Activated CD8-positive, alpha-beta T cell treated with anti-CD3 and anti-CD28 coated beads for 36 hours (primary cell): ENCODE data around the gene ASTN2. TPM values are rescaled to one million over a fixed set of nuclear protein-coding genes. Genes with fewer than 3 reads are reported as not detected.

ENCODE experiments used
- ATAC-seq: fragments of 200-7000 bp; cut with Tn5 transposase; one replicate; pipeline ENCODE4 v1.10.0; 2021; ENCODE audit warnings: mild to moderate bottlenecking, moderate library complexity
- CTCF ChIA-PET: fragments of 350-600 bp; sonication (Branson Sonifier 250); formaldehyde crosslinking; loops from one replicate; lab custom pipeline; 2021; ENCODE audit warnings: antibody characterized with exemption; lab: Charles Lee
- POLR2A ChIA-PET: fragments of 350-600 bp; sonication (Branson Sonifier 250); formaldehyde crosslinking; loops from one replicate; lab custom pipeline; 2021; ENCODE audit warnings: antibody characterized with exemption; lab: Charles Lee
- DNase-seq: peaks from one replicate; pipeline ENCODE4 v3.0.0-alpha.2; 2020
- H3K27ac Mint-ChIP-seq: one replicate; pipeline ENCODE4 v1.8.0; 2021; ENCODE audit warnings: mild to moderate bottlenecking, mixed read lengths
- H3K27me3 Mint-ChIP-seq: one replicate; pipeline ENCODE4 v1.8.0; 2021; ENCODE audit warnings: mixed read lengths
- H3K36me3 Mint-ChIP-seq: one replicate; pipeline ENCODE4 v1.8.0; 2021; ENCODE audit warnings: low read depth, mixed read lengths
- H3K4me1 Mint-ChIP-seq: one replicate; pipeline ENCODE4 v1.8.0; 2021; ENCODE audit warnings: low read depth, mixed read lengths
- H3K4me3 Mint-ChIP-seq: one replicate; pipeline ENCODE4 v1.8.0; 2021; ENCODE audit warnings: mild to moderate bottlenecking, moderate library complexity, mixed read lengths
- H3K9me3 Mint-ChIP-seq: one replicate; pipeline ENCODE4 v1.8.0; 2021; ENCODE audit warnings: mixed read lengths
- intact Hi-C: fragments of 100-400 bp; cut with micrococcal nuclease; formaldehyde crosslinking; loops from one replicate; pipeline ENCODE4 v1.10.0; 2022
- total RNA-seq, 2 experiments: library from RNA; stranded (reverse); gene quantifications; one replicate each; pipeline ENCODE4 v1.2.3, GENCODE V29; 2021
- TF ChIP-seq, protein P1 (sequence below): fragments of 200-600 bp; IDR thresholded peaks from one replicate; pipeline ENCODE4 v1.8.0; 2022; ENCODE audit warnings: antibody characterized with exemption, mild to moderate bottlenecking

Gene ASTN2
- total RNA-seq, 2 experiments from 2014 or later, result 5.2 to 5.7 TPM

DNA sequence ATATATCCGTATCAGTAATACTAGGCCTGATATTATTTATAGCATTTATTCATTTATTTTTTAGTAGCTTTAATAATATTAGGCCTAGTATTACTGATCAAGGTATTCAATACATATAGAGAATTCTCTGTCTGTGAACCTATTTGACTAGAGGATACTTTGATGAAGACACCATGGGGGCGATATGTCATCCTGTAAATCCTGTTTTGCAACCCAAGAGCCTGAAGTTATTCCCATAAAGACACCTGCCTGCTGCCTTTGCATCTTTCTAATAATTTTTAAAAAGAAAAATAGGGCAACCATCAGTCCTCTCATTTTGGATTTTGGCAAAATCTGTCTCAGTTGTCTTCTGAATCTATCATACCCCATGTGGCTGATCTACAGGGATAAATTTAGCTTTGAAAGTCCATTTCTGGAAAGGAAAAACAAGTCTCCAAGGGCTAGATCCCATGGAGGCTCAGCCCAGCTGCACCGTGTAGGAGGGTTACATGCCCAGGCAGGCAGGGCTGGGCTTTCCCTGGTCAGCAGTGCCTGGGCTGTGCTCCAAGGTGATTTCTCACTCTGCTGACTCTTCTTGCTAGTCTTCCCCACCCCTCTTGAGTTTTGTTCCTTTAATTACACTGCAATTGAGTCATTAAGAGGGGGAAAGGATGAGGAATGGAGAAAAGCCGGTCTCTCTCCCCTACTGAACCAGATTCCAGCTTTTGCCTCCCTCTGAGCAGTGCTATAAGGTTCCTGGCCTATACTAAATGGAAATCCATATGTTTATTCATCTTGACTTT, 558.8 kb downstream of the ASTN2 start:
- TF ChIP-seq, protein P1, sequence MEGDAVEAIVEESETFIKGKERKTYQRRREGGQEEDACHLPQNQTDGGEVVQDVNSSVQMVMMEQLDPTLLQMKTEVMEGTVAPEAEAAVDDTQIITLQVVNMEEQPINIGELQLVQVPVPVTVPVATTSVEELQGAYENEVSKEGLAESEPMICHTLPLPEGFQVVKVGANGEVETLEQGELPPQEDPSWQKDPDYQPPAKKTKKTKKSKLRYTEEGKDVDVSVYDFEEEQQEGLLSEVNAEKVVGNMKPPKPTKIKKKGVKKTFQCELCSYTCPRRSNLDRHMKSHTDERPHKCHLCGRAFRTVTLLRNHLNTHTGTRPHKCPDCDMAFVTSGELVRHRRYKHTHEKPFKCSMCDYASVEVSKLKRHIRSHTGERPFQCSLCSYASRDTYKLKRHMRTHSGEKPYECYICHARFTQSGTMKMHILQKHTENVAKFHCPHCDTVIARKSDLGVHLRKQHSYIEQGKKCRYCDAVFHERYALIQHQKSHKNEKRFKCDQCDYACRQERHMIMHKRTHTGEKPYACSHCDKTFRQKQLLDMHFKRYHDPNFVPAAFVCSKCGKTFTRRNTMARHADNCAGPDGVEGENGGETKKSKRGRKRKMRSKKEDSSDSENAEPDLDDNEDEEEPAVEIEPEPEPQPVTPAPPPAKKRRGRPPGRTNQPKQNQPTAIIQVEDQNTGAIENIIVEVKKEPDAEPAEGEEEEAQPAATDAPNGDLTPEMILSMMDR, result no peak
- Mint-ChIP-seq H3K36me3 (no peaks in the 10 kb centered on the region), H3K4me1 (no peaks in the 10 kb centered on the region), H3K27me3 (peaks cover 2% of the 10 kb centered on the region), H3K27ac (no peak overlapping the region), H3K4me3 (no peak overlapping the region), H3K9me3 (no peaks in the 10 kb centered on the region)
- DNase-seq, result no peak
- ATAC-seq, result no peak
- intact Hi-C loops, result no loop called here
- POLR2A ChIA-PET, result no interaction called here
- CTCF ChIA-PET, result no interaction called here

DNA sequence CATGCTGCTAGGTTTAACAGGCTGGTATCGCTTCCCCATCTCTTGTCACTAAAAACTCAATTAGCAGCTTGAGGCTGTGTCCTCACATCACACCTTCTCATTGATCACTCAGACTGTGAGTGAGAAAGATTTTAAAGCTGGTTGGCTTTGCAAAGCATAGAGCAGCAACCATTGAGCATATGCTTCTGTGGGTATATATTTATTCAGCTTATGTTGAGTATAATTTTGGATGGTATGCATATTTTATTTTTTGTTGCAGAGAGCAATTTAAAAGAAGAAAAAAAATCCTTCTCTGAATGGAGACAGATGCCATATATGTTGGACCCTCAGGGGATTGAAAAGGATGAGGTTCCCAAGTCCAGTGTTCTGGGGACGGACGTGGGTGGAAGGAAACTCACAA, 565.1 kb downstream of the ASTN2 start:
- Mint-ChIP-seq H3K27ac (no peak overlapping the region), H3K4me3 (no peak overlapping the region), H3K4me1 (no peaks in the 10 kb centered on the region), H3K27me3 (no peaks in the 10 kb centered on the region), H3K36me3 (no peaks in the 10 kb centered on the region), H3K9me3 (no peaks in the 10 kb centered on the region)
- ATAC-seq (no peak), DNase-seq (no peak)
- POLR2A ChIA-PET, result no interaction called here
- CTCF ChIA-PET, result interaction anchor here (1.3 kb wide), 1 partner anchor 11 kb away, joined by 3 read pairs; no protein-coding TSS in a partner anchor
- TF ChIP-seq, protein P1, result no peak
- intact Hi-C loops, result no loop called here

DNA sequence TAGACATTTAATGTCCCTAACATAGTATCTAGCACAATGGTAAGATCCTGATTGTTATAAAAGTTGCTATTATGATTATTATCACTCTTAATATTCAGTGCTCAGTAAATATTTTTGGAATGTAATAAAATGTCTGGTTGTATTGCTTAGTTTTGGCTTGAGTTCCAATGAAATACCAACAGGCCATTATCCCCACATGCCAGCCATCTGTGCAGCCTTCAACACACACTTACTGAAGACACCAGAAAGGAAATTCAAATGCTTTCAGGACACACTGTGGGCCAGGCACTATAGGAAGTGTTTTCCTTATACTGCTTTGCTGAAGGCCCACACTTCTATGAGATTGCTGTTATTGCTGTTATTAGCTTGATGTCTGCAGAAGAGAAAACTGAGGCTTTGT, 570.2 kb downstream of the ASTN2 start:
- TF ChIP-seq, protein P1, result no peak
- ChIA-PET CTCF (no interaction called here), POLR2A (no interaction called here)
- Mint-ChIP-seq H3K27ac (no peak overlapping the region), H3K4me1 (no peaks in the 10 kb centered on the region), H3K36me3 (no peaks in the 10 kb centered on the region), H3K27me3 (no peaks in the 10 kb centered on the region), H3K4me3 (no peak overlapping the region), H3K9me3 (no peaks in the 10 kb centered on the region)
- no peak for DNase-seq
- intact Hi-C loops, result no loop called here
- ATAC-seq, result no peak

DNA sequence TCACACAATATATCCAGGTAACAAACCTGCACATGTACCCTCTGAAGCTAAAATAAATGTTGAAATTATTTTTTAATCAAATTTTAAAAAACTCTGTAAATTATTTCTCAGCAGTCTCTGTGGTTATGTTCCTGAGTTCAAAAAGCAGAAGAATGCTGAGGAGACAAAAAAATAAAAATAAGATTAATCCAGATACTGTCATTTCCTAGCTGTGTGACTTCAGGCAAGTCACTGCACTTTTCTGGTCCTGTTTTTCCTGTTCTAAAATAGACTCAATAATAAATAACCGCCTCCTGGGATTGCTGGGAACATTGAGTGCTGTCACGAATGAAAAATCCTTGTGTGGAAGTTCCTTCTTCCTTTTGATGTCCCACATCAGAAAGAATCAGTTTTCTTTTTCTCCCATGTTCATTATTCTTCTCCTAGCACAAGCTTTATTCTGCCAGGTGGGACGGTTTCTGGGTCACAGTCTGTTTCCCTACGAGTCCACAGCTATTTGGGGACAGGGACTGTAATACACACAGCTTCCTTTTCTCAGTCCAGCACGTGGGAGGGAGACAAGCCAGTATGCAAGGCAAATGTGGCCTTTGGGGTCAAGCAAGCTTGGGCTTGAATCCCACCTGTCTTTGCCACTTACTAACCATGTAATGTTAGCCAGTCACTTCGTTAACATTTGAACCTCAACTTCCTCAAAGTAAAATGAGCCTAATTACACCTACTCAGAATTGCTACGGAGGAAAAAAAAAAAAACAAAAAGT, 570.8 kb downstream of the ASTN2 start:
- Mint-ChIP-seq H3K4me1 (no peaks in the 10 kb centered on the region), H3K9me3 (no peaks in the 10 kb centered on the region), H3K36me3 (no peaks in the 10 kb centered on the region)

More for the DNA sequence above, 570.8 kb downstream of the ASTN2 start:
- H3K27ac Mint-ChIP-seq, result no peak overlapping the region
- TF ChIP-seq, protein P1, result no peak
- H3K27me3 Mint-ChIP-seq, result no peaks in the 10 kb centered on the region
- H3K4me3 Mint-ChIP-seq, result no peak overlapping the region
- DNase-seq (no peak), ATAC-seq (no peak)
- POLR2A ChIA-PET, result no interaction called here
- CTCF ChIA-PET, result no interaction called here
- intact Hi-C loops, result no loop called here
